ENCODE data around the gene HDAC9.

- TF ChIP-seq POLR2AphosphoS5 (IDR thresholded peaks at IDR 0.05; ENCODE audit: borderline replicate concordance, low read depth, low read length) = no peak
- no peak for TF ChIP-seq EZH2 (IDR thresholded peaks at IDR 0.05)
These were observed 190.4 kb downstream of the HDAC9 start for GRCh38 chr7:18685971-18686370.

Measured in SK-N-MC (cell line).